Measurements from ENCODE around the gene RPS6KA1.

Gene RPS6KA1

GRCh38 chr1:26554781-26555180, 25.2 kb downstream of the RPS6KA1 start:
- no peak for FAIRE-seq
- no peak for DNase-seq (ENCODE audit: insufficient read length, low spot score)
- TF ChIP-seq POLR2A (IDR thresholded peaks at IDR 0.05; ENCODE audit: low read depth, low read length), result no peak

- FAIRE-seq (no peak), DNase-seq (ENCODE audit: insufficient read length, low spot score) (no peak)
- no peak for TF ChIP-seq POLR2A (IDR thresholded peaks at IDR 0.05; ENCODE audit: low read depth, low read length)
Observed at GRCh38 chr1:26555550-26555981, 26.0 kb downstream of the RPS6KA1 start.

- TF ChIP-seq POLR2A (IDR thresholded peaks at IDR 0.05; ENCODE audit: low read depth, low read length), result no peak
- FAIRE-seq (no peak), DNase-seq (ENCODE audit: insufficient read length, low spot score) (no peak)
Observed at GRCh38 chr1:26556111-26556510, 26.6 kb downstream of the RPS6KA1 start.

GRCh38 chr1:26557008-26557407, 27.4 kb downstream of the RPS6KA1 start:
- FAIRE-seq (no peak), DNase-seq (ENCODE audit: insufficient read length, low spot score) (no peak)
- TF ChIP-seq POLR2A (IDR thresholded peaks at IDR 0.05; ENCODE audit: low read depth, low read length), result no peak

- TF ChIP-seq POLR2A (IDR thresholded peaks at IDR 0.05; ENCODE audit: low read depth, low read length), result no peak
- no peak for FAIRE-seq
- DNase-seq (ENCODE audit: insufficient read length, low spot score), result no peak
Observed at GRCh38 chr1:26558685-26559048, 29.1 kb downstream of the RPS6KA1 start.

GRCh38 chr1:26560403-26560780, 30.8 kb downstream of the RPS6KA1 start:
- DNase-seq (ENCODE audit: insufficient read length, low spot score) (no peak), FAIRE-seq (no peak)
- no peak for TF ChIP-seq POLR2A (IDR thresholded peaks at IDR 0.05; ENCODE audit: low read depth, low read length)

- TF ChIP-seq POLR2A (IDR thresholded peaks at IDR 0.05; ENCODE audit: low read depth, low read length), result no peak
- FAIRE-seq (no peak), DNase-seq (ENCODE audit: insufficient read length, low spot score) (no peak)
Observed at GRCh38 chr1:26570287-26570686, 40.7 kb downstream of the RPS6KA1 start.

GRCh38 chr1:26571381-26571780, 41.8 kb downstream of the RPS6KA1 start:
- FAIRE-seq (no peak), DNase-seq (ENCODE audit: insufficient read length, low spot score) (no peak)
- no peak for TF ChIP-seq POLR2A (IDR thresholded peaks at IDR 0.05; ENCODE audit: low read depth, low read length)

- FAIRE-seq (no peak), DNase-seq (ENCODE audit: insufficient read length, low spot score) (no peak)
- TF ChIP-seq POLR2A (IDR thresholded peaks at IDR 0.05; ENCODE audit: low read depth, low read length), result no peak
Observed at GRCh38 chr1:26574018-26574417, 44.5 kb downstream of the RPS6KA1 start.

GRCh38 chr1:26574719-26575251, 45.2 kb downstream of the RPS6KA1 start:
- no peak for FAIRE-seq
- TF ChIP-seq POLR2A (IDR thresholded peaks at IDR 0.05; ENCODE audit: low read depth, low read length), result no peak
- DNase-seq (ENCODE audit: insufficient read length, low spot score), result no peak

GRCh38 chr1:26575348-26575747, 45.8 kb downstream of the RPS6KA1 start:
- no peak for TF ChIP-seq POLR2A (IDR thresholded peaks at IDR 0.05; ENCODE audit: low read depth, low read length)
- DNase-seq (ENCODE audit: insufficient read length, low spot score), result no peak
- no peak for FAIRE-seq

- FAIRE-seq (no peak), DNase-seq (ENCODE audit: insufficient read length, low spot score) (no peak)
- TF ChIP-seq POLR2A (IDR thresholded peaks at IDR 0.05; ENCODE audit: low read depth, low read length), result no peak
Observed at GRCh38 chr1:26578167-26578566, 48.6 kb downstream of the RPS6KA1 start.

GRCh38 chr1:26579681-26580111, 50.1 kb downstream of the RPS6KA1 start:
- no peak for DNase-seq (ENCODE audit: insufficient read length, low spot score)
- FAIRE-seq, result no peak
- no peak for TF ChIP-seq POLR2A (IDR thresholded peaks at IDR 0.05; ENCODE audit: low read depth, low read length)

- FAIRE-seq (no peak), DNase-seq (ENCODE audit: insufficient read length, low spot score) (no peak)
- no peak for TF ChIP-seq POLR2A (IDR thresholded peaks at IDR 0.05; ENCODE audit: low read depth, low read length)
Observed at GRCh38 chr1:26580116-26580515, 50.6 kb downstream of the RPS6KA1 start.

- FAIRE-seq, result no peak
Observed at GRCh38 chr1:26581287-26581651, 51.7 kb downstream of the RPS6KA1 start.

More at GRCh38 chr1:26581287-26581651, 51.7 kb downstream of the RPS6KA1 start:
- DNase-seq (ENCODE audit: insufficient read length, low spot score), result no peak
- no peak for TF ChIP-seq POLR2A (IDR thresholded peaks at IDR 0.05; ENCODE audit: low read depth, low read length)

All from H54 (cell line).